GM10266 (cell line): Measurements from ENCODE around the gene EFCAB6.

Source experiments
- DNase-seq: peaks from one replicate; pipeline ENCODE4 v3.0.0; 2012; ENCODE audit errors: extremely low spot score
- TF ChIP-seq, protein P1 (sequence below): IDR thresholded peaks from 2 replicates; pipeline ENCODE4 v1.5.1; 2012; ENCODE audit warnings: mild to moderate bottlenecking, low read depth; ENCODE audit not compliant: control insufficient read depth, insufficient read depth; ENCODE audit errors: missing control alignments

Gene EFCAB6

DNA sequence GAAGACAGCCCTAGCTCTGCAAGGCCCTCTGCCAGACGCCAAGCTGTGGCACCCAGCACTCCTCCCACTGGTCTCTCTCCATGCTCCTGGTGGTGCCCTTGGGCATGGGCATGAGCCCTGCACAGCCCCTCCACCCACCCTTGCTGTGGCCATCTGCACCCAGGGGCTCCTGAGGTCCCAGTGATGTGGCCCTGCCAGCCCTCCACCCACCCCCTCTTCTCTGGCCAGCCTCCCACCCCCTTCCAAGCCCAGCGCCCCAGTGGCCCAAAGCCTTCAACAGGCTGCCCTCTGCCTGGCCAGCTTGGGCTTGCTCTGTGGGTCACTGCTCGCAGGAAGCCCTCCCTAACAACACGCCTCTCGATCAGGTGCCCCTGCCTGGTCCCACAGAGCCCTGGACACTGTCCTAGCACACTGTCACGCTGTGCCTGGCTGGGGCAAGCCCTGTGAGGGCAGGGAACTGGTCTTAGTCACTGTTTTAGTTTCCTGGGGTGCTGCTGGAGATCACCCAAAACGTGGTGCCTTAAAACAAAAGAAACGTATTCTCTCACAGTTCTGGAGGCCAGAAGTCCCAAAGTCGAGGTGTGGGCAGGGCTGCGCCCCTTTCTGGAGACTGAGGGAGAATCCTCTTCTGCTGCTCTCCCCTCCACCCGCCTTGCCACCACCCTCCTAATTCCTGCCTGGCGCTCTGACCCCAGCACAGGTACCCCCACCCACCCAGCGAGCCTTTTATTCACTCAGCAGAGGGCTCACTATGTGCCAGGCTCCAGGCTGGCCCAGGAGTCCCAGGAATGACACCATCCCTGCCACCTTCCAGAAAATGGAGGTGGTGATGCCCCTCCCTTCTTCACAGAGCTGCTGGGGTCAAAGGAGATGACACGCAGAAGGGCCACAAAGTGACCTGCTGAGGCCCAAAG, 35.5 kb upstream of the EFCAB6 start:
- TF ChIP-seq, protein P1, sequence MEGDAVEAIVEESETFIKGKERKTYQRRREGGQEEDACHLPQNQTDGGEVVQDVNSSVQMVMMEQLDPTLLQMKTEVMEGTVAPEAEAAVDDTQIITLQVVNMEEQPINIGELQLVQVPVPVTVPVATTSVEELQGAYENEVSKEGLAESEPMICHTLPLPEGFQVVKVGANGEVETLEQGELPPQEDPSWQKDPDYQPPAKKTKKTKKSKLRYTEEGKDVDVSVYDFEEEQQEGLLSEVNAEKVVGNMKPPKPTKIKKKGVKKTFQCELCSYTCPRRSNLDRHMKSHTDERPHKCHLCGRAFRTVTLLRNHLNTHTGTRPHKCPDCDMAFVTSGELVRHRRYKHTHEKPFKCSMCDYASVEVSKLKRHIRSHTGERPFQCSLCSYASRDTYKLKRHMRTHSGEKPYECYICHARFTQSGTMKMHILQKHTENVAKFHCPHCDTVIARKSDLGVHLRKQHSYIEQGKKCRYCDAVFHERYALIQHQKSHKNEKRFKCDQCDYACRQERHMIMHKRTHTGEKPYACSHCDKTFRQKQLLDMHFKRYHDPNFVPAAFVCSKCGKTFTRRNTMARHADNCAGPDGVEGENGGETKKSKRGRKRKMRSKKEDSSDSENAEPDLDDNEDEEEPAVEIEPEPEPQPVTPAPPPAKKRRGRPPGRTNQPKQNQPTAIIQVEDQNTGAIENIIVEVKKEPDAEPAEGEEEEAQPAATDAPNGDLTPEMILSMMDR: no peak
- no peak for DNase-seq

DNA sequence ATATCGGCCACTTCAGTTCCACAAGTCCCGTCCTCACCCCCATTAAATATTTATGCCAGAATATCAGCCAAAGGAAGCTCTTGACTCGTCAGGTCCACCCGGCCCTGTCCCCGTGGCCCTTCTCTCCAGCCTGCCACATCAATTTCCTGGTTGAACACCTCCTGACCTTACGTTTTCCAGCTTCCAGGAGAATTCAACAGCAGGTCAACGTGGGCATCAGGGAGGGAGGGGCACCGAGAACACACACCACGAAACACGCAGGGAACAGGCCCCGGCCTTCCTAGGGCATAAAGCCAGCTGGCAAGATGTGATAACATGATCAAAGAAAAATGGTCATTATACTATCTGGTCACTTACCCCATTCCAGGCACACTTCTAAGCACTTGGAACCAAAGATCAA, 34.9 kb upstream of the EFCAB6 start:
- TF ChIP-seq, protein P1: no peak

DNA sequence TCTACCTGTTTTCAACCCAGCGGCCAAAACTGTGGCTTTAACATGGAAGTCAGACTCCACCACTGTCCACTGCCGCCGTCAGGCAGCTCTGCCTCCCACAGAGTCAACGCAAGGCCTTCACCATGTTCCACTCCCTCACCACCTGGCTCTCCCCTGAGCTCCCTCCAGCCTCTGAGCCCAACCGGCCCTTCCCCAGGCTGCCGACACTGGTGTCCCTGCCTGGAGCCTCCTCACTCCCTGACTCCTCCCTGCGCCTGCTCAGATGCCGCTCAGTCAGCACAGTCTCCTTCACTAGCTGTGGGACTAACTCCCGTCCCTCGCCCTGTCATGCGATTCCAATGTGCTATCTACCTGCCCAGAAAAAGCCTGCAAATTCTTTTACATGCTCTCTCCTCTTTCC, 33.9 kb upstream of the EFCAB6 start:
- no peak for DNase-seq
- TF ChIP-seq, protein P1: no peak

More for the DNA sequence above, 34.9 kb upstream of the EFCAB6 start:
- no peak for DNase-seq

DNA sequence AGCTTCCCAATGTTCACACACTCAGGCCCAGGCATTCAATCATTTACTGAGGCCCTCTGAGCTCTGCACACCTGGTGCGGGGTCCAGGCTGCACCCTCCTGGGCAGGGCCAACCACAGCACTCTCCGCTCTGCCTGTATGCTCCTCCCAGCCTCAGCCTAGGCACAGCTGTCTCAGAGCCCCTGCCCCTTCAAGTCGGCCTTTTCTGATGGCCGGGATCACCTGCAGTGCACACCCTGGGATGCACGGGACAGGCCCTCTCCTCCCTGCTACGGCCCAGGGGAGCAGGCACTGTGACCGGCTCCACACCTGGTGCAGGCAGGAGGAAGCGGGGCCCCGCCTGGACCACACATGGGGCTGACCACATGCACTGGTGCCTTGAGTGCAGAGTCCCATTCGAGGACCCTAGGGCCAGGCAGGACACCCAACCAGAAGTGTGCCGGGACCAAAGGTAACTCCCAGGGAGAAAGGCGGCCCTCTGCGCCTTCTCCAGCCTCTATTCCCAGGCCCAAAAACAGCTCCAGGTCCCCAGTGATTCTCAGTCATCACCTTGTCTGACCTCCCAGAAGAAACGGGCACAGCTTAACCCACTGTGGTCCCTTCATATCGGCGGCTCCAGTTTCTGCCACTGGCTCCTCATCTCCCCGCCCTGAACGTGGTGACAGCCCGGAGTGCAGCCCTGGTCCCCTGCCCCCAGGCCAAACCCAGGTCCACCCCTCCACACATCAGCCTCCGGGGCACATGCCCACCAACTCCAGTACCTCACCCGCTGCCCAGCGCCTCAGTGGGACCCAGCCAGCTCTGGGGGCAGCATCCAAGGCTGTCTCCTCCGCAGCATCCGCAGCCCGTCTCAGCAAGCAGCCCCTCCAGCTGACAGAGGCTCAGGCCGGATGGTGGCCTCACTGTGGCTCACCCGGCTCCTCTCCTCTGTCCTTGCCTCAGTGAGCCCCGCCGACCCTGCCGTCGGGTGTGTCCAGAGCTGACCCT, 32.7 kb upstream of the EFCAB6 start:
- DNase-seq: no peak
- TF ChIP-seq, protein P1: no peak

DNA sequence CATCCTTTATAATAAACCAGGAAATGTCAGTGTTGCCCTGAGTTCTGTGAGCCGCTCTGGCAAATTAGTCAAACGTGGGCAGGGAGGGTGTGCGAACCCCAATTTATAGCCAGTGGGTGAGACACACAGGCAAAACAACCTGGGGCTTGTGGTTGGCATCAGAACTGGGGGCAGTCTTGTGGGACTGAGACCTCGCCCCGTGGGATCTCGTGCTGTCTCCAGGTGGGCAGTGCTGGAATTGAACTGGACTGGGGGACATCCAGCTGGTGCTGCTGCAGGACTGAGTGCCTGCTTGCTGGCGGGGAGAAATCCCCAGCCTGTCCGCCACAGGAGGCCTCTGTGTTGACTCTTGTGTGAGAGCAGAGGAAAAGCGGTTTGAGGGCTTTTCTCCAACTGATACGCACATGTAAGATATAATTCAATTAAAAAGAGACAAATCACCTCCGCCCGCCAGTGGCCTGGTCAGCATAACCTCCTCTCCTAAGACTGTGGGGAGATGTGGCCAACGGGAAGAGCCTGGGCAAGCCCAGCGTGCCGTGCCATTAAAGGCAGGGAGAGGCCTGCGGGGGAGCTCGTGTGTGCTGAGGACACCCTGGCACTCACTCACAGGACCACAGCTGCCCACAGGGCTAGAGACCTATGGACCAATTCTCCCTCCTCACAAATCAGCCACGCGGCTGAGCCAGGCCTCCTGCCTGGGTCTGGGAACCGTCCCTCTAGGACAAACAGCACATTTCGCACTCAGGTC, 31.9 kb upstream of the EFCAB6 start:
- TF ChIP-seq, protein P1: no peak
- no peak for DNase-seq

DNA sequence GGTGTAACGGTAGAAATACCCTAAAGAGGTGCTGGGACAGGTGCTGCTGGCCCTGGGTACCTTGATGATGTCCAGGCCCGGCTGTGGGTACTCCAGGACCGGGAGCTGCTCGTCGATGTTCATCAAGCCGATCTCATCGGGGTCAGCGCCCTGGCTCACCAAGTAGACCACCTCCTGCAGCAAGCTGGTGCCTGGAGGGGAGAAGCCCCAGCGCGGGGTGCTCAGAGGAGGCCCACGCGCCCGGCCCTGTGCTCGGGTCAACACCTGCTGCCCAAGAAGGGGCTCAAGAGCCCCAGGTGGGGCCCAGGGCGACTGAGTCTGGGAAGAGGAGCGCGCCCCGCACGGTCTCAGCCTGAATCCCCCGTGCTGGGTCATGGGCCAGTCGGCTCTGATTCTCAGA, 29.6 kb upstream of the EFCAB6 start:
- no peak for DNase-seq
- TF ChIP-seq, protein P1: no peak
